HEK293 (cell line): Measurements from ENCODE around the gene TLCD2.

Experiments used
- SETDB1 ChIP-seq: IDR thresholded peaks from one replicate; pipeline ENCODE4 v1.6.1; 2017; ENCODE audit warnings: mild to moderate bottlenecking, low read length, moderate library complexity, mixed read lengths; ENCODE audit not compliant: insufficient read length
- TF ChIP-seq, protein P1 (sequence below): fragments of 450-650 bp; formaldehyde crosslinking; IDR thresholded peaks from 2 replicates; pipeline ENCODE4 v1.5.1; 2016; ENCODE audit warnings: missing biosample characterization, missing genetic modification characterization

- TF ChIP-seq SETDB1 = no peak
- TF ChIP-seq, protein P1, sequence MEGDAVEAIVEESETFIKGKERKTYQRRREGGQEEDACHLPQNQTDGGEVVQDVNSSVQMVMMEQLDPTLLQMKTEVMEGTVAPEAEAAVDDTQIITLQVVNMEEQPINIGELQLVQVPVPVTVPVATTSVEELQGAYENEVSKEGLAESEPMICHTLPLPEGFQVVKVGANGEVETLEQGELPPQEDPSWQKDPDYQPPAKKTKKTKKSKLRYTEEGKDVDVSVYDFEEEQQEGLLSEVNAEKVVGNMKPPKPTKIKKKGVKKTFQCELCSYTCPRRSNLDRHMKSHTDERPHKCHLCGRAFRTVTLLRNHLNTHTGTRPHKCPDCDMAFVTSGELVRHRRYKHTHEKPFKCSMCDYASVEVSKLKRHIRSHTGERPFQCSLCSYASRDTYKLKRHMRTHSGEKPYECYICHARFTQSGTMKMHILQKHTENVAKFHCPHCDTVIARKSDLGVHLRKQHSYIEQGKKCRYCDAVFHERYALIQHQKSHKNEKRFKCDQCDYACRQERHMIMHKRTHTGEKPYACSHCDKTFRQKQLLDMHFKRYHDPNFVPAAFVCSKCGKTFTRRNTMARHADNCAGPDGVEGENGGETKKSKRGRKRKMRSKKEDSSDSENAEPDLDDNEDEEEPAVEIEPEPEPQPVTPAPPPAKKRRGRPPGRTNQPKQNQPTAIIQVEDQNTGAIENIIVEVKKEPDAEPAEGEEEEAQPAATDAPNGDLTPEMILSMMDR (tag by site-specific recombination) = no peak
These were observed 44.4 kb upstream of the TLCD2 start for GRCh38 chr17:1754430-1755112.
